BJ (cell line): ENCODE data around the gene STEAP3. TPM values are rescaled to one million over a fixed set of nuclear protein-coding genes. Genes with fewer than 3 reads are reported as not detected.

ENCODE experiments used
- CTCF ChIA-PET: fragments of 350-600 bp; formaldehyde crosslinking; extraction: SDS; loops from one replicate; lab custom pipeline; 2021; ENCODE audit warnings: antibody characterized with exemption, inconsistent platforms; lab: Yijun Ruan, JAX
- POLR2A ChIA-PET: fragments of 300-600 bp; sonication (Branson Sonifier 250); formaldehyde crosslinking; extraction: SDS; loops from one replicate; lab custom pipeline; 2021; ENCODE audit warnings: antibody characterized with exemption; lab: Charles Lee
- DNase-seq: peaks from one replicate; pipeline ENCODE4 v3.0.0-alpha.2; 2011; ENCODE audit warnings: low read depth
- H3K27me3 ChIP-seq: 2 replicates; pipeline ENCODE4 v1.6.0; 2011; ENCODE audit warnings: low read length; ENCODE audit not compliant: control insufficient read depth, insufficient read depth
- H3K36me3 ChIP-seq: 2 replicates; pipeline ENCODE4 v1.5.1; 2011; ENCODE audit warnings: low read length; ENCODE audit not compliant: control insufficient read depth, insufficient read depth
- H3K4me3 ChIP-seq: 2 replicates; pipeline ENCODE4 v1.5.1; 2011; ENCODE audit warnings: low read depth, mild to moderate bottlenecking, control low read depth, low read length
- polyA plus RNA-seq: library from polyadenylated mRNA; depleted of rRNA; stranded (reverse); fragments of >200 nt; gene quantifications from 2 replicates; pipeline ENCODE4 v1.2.3, GENCODE V29; 2011
- TF ChIP-seq, protein P1 (sequence below): IDR thresholded peaks from 2 replicates; pipeline ENCODE4 v1.5.1; 2011; ENCODE audit warnings: low read depth, mild to moderate bottlenecking, control low read depth, inconsistent platforms, low read length, moderate library complexity; ENCODE audit not compliant: insufficient read depth

STEAP3 gene
- polyA plus RNA-seq, 1 experiment: 13.9 TPM

DNA sequence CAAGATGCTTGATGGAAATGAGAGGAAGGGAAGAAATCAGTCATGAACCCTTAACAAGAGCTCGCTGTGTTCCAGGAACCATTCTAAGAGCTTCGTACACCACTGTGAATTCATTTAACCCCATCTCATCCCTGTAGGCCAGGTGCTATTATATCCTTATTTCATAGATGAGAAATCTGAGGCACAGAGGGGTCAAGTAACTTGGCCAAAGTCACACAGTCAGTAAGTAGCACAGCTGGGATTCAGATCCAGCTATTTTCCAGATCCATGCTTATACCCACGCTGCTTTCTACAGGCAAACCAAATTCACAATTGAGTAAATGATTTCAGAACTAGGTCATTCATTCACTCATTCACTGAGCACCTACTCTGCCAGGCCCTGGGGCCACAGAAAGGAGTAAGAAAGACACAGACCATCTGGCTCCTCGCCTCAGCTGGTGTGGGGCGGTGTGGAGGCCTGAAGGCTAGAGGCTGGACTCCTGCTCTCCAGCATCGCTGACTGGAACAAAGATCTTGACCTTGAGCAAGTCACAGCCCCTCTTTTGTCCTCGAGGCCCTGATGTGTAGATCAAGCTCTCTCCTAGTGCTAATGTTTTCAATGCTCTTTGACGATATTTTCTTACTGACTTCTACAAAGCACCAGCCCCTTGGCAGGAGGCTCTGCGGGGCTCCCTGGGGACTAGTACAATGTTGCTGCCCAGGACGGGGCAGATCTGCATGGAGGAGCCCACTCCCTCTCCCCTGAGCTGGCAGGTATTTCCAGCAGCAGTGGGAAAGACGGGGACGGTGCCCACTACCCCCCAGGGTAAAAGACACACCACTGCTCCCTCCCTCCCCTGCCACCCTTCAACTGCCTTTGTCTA, 26.5 kb downstream of the STEAP3 start:
- H3K4me3 ChIP-seq: no peak overlapping the region
- ChIA-PET POLR2A (no interaction called here), CTCF (interaction anchor here (1.2 to 2.0 kb wide), 3 partner anchors 14 to 19 kb away, joined by 5 to 9 read pairs (median 5); no protein-coding TSS in a partner anchor)
- no peaks in the 10 kb centered on the region; the same call in 1 of the 2 replicates for H3K36me3 ChIP-seq
- TF ChIP-seq, protein P1, sequence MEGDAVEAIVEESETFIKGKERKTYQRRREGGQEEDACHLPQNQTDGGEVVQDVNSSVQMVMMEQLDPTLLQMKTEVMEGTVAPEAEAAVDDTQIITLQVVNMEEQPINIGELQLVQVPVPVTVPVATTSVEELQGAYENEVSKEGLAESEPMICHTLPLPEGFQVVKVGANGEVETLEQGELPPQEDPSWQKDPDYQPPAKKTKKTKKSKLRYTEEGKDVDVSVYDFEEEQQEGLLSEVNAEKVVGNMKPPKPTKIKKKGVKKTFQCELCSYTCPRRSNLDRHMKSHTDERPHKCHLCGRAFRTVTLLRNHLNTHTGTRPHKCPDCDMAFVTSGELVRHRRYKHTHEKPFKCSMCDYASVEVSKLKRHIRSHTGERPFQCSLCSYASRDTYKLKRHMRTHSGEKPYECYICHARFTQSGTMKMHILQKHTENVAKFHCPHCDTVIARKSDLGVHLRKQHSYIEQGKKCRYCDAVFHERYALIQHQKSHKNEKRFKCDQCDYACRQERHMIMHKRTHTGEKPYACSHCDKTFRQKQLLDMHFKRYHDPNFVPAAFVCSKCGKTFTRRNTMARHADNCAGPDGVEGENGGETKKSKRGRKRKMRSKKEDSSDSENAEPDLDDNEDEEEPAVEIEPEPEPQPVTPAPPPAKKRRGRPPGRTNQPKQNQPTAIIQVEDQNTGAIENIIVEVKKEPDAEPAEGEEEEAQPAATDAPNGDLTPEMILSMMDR: no peak
- no peaks in the 10 kb centered on the region for H3K27me3 ChIP-seq
- DNase-seq: no peak

DNA sequence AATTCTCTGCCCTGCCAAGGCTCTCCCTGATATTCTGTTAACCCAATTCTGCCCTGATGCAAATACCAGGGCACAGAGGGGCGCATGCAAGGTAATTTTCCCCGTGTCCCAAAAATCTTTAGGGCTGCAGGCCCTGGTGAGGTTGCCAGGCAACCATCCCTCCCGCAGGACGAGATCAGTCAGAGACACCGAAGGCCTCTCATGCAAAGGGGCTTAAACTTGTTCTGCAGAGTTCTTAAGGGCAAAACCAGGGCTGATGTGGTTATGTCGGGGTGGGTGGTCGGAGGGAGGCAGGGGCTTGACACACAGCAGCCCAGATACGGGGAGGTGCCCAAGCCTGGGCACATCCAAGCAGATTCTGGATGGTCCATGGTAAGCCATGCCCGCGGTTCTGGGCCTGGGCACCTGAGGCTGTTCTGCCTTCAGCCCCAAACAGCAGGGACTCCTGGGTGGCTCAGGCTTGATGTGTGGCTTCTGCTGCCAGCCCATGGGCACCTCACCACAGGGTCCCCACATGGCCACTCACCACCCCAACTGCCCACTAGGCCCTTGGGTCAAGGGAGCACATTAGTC, 27.2 kb downstream of the STEAP3 start:
- Histone ChIP-seq H3K4me3 (no peak overlapping the region), H3K36me3 (no peaks in the 10 kb centered on the region), H3K27me3 (no peaks in the 10 kb centered on the region)
- ChIA-PET CTCF (no interaction called here), POLR2A (no interaction called here)
- DNase-seq: no peak
- TF ChIP-seq, protein P1: no peak

DNA sequence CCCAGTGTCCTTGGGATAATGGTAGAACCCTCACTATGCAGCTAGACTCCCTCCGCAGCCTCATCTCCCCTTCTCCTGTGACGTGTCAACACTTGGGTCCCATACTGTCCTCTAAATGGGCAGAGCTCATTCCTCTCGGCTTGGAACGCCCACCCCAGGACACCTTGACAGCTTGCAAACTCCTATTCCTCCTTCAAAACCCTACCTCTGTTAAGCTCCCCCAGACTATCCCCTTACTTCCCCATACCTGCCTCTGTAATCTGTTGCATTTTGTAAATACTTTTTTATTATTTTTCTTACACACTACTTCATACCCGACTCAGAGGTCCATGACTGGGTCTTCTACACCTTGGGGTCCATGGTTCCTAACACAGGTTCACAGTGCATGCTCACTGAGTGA, 28.0 kb downstream of the STEAP3 start:
- no peaks in the 10 kb centered on the region for H3K36me3 ChIP-seq
- H3K4me3 ChIP-seq: no peak overlapping the region
- H3K27me3 ChIP-seq: no peaks in the 10 kb centered on the region
- DNase-seq: no peak
- TF ChIP-seq, protein P1: no peak
- ChIA-PET CTCF (interaction anchor here (0.9 kb wide), 1 partner anchor 39 kb away, joined by 3 read pairs; no protein-coding TSS in a partner anchor), POLR2A (no interaction called here)

DNA sequence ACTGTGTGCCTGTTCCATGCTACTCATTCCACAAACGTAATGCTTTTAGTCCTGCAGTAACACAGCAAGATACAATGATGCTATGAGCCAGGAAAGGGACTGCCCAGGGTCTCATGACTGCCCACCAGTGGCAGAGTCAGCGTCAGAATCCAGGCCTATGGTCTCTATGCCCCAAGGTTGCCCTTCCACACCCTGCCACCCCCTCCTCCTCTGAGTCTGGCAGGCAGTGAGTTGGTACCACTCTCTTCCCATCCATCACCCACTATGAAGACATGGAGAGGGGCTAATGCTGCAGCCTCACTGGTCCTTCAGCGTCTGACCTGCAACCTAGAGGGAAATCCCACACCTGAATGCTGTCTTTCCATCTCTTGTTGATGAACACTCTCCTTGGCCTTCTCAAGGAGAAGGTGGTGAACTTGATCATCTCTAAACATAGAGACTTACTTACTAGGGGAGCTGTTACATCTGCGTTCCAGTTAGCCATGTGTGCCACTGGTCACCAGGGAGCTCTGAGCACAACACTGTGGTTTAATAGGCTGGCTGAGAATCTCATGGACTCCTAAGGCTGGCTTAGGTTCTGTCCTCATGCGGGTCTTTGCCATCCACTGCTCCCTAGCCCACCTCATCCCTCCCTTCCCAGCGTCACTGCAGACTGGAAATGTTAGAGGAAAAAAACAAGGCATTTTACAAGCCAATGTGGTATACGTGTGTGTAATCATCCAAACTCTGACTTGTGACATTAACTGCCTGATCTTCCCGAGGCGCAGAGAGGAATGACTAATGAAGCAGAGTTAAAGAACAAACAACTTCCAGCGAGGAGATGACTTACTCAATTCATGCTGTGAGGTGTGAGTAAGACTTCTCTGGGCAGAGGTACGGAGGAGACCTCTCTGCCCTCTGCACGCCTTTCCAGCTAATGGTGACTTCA, 28.8 kb downstream of the STEAP3 start:
- POLR2A ChIA-PET: no interaction called here
- DNase-seq: peak; percentile 89
- no peak overlapping the region for H3K4me3 ChIP-seq
- CTCF ChIA-PET: interaction anchor here (0.6 to 1.1 kb wide), 4 partner anchors 11 to 38 kb away, joined by 3 read pairs; no protein-coding TSS in a partner anchor
- no peaks in the 10 kb centered on the region for H3K27me3 ChIP-seq
- no peaks in the 10 kb centered on the region for H3K36me3 ChIP-seq
- TF ChIP-seq, protein P1: no peak
